ENCODE measurements around the gene MEGF10. TPM values are rescaled to one million over a fixed set of nuclear protein-coding genes. Genes with fewer than 3 reads are reported as not detected.

Gene MEGF10
- total RNA-seq, 3 donors from 2014 or later: 0.48 to 14.4 (median 2.3) TPM

- no peaks in the 10 kb centered on the region for H3K9me3 ChIP-seq
- H3K36me3 ChIP-seq: no peaks in the 10 kb centered on the region
- no peak overlapping the region for H3K4me3 ChIP-seq
- no peaks in the 10 kb centered on the region for H3K27me3 ChIP-seq
- no peak for TF ChIP-seq POLR2AphosphoS5 (IDR thresholded peaks at IDR 0.05)
- intact Hi-C loops (cut with DNase I; ENCODE audit: low total_unique reads): no loop called here
- no peak overlapping the region for H3K27ac ChIP-seq
- H3K4me1 ChIP-seq: no peaks in the 10 kb centered on the region
- DNase-seq (ENCODE audit: low spot score in 2 of 2): no peak
Observed at GRCh38 chr5:127320032-127320965, 29.7 kb downstream of the MEGF10 start.

- no peak for DNase-seq (ENCODE audit: low spot score in 2 of 2)
- intact Hi-C loops (cut with DNase I; ENCODE audit: low total_unique reads): no loop called here
- no peak overlapping the region for H3K4me3 ChIP-seq
- no peaks in the 10 kb centered on the region for H3K4me1 ChIP-seq
- no peaks in the 10 kb centered on the region for H3K27me3 ChIP-seq
- no peak overlapping the region for H3K27ac ChIP-seq
- no peaks in the 10 kb centered on the region for H3K9me3 ChIP-seq
- H3K36me3 ChIP-seq: no peaks in the 10 kb centered on the region
- TF ChIP-seq POLR2A (IDR thresholded peaks at IDR 0.05) (no peak), POLR2AphosphoS5 (IDR thresholded peaks at IDR 0.05) (no peak), CTCF (IDR thresholded peaks at IDR 0.05) (no peak)
Observed at GRCh38 chr5:127321465-127321864, 30.9 kb downstream of the MEGF10 start.

- no peaks in the 10 kb centered on the region for H3K4me1 ChIP-seq
- no peaks in the 10 kb centered on the region for H3K36me3 ChIP-seq
- no peak for DNase-seq (ENCODE audit: low spot score in 2 of 2)
- H3K27ac ChIP-seq: no peak overlapping the region
- H3K4me3 ChIP-seq: no peak overlapping the region
- no peaks in the 10 kb centered on the region for H3K9me3 ChIP-seq
- intact Hi-C loops (cut with DNase I; ENCODE audit: low total_unique reads): no loop called here
- TF ChIP-seq POLR2AphosphoS5 (IDR thresholded peaks at IDR 0.05) (no peak), CTCF (IDR thresholded peaks at IDR 0.05) (no peak), POLR2A (IDR thresholded peaks at IDR 0.05) (no peak)
- no peaks in the 10 kb centered on the region for H3K27me3 ChIP-seq
Observed at GRCh38 chr5:127322403-127322802, 31.8 kb downstream of the MEGF10 start.

GRCh38 chr5:127324756-127325155 is 34.2 kb downstream of the MEGF10 start:
- H3K36me3 ChIP-seq: no peaks in the 10 kb centered on the region
- H3K27me3 ChIP-seq: no peaks in the 10 kb centered on the region
- H3K4me1 ChIP-seq: no peaks in the 10 kb centered on the region
- no peak for TF ChIP-seq POLR2A (IDR thresholded peaks at IDR 0.05)
- no peak for TF ChIP-seq CTCF (IDR thresholded peaks at IDR 0.05)
- no peak for TF ChIP-seq POLR2AphosphoS5 (IDR thresholded peaks at IDR 0.05)
- no peak overlapping the region for H3K4me3 ChIP-seq
- no peaks in the 10 kb centered on the region for H3K9me3 ChIP-seq
- DNase-seq (ENCODE audit: low spot score in 2 of 2): no peak
- no peak overlapping the region for H3K27ac ChIP-seq
- intact Hi-C loops (cut with DNase I; ENCODE audit: low total_unique reads): no loop called here

- DNase-seq (ENCODE audit: low spot score in 2 of 2): no peak
- Histone ChIP-seq H3K4me1 (no peaks in the 10 kb centered on the region), H3K27ac (no peak overlapping the region), H3K36me3 (no peaks in the 10 kb centered on the region), H3K9me3 (no peaks in the 10 kb centered on the region), H3K27me3 (no peaks in the 10 kb centered on the region), H3K4me3 (no peak overlapping the region)
- intact Hi-C loops (cut with DNase I; ENCODE audit: low total_unique reads): no loop called here
- TF ChIP-seq CTCF (IDR thresholded peaks at IDR 0.05) (no peak), POLR2AphosphoS5 (IDR thresholded peaks at IDR 0.05) (no peak), POLR2A (IDR thresholded peaks at IDR 0.05) (no peak)
Observed at GRCh38 chr5:127326431-127326830, 35.8 kb downstream of the MEGF10 start.
